B cell (primary cell): ENCODE measurements around the gene DDX54.

Experiments
- CTCF ChIP-seq: fragments of 200-600 bp; IDR thresholded peaks from one replicate; pipeline ENCODE4 v1.8.0; 2022; ENCODE audit warnings: antibody characterized with exemption, mild to moderate bottlenecking
- EZH2 ChIP-seq: IDR thresholded peaks from 2 replicates; pipeline ENCODE4 v1.6.1; 2012; ENCODE audit warnings: borderline replicate concordance, low read depth, mild to moderate bottlenecking, moderate library complexity, low read length; ENCODE audit not compliant: insufficient read depth, poor library complexity, severe bottlenecking

DNA sequence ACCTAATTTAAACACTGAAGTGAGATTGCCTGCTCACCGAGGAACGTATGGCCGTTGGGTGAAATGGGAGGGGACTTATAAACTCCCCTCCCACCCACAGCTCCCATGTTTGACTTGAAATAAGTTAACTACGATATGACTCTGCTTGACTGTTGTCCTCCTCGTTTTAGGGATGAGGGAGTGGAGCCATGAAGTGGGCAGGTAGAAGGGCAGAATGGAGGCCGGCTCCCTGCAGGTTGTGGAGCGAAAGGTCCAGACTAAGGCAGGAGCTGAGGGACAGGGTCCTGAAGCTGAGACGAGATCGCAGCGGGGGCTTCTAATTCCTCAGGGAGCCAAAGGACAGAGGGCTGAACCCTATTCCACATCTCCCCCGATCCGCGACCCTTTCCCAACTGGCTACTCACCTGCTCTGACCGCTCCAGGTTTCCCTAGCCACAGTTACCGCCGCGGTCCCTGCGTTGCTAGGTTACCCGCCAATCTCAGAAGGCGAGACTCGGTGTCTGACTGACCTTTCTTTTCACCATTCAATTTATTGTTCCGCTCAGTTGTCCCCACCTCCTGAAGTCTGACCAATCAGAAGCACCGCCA lies 35.4 kb upstream of the DDX54 start:
- TF ChIP-seq CTCF, result no peak
- no peak for TF ChIP-seq EZH2
